Bronchial epithelial cell (primary cell): ENCODE data around the gene SFXN5. TPM values are rescaled to one million over a fixed set of nuclear protein-coding genes. Genes with fewer than 3 reads are reported as not detected.

Source experiments
- DNase-seq: peaks from one replicate; pipeline ENCODE4 v3.0.0-alpha.2; 2010; ENCODE audit warnings: low read depth
- FAIRE-seq: peaks from 2 replicates; lab custom pipeline; 2011; peaks lifted over from hg19 to GRCh38; lab: Jason Lieb, UNC
- H3K27me3 ChIP-seq: 2 replicates; pipeline ENCODE4 v1.5.1; 2011; ENCODE audit warnings: low read length; ENCODE audit not compliant: control insufficient read depth, insufficient read depth
- H3K36me3 ChIP-seq: 2 replicates; pipeline ENCODE4 v1.5.1; 2011; ENCODE audit warnings: low read length; ENCODE audit not compliant: control insufficient read depth, insufficient read depth
- H3K4me3 ChIP-seq: 2 replicates; pipeline ENCODE4 v1.5.1; 2011; ENCODE audit warnings: mild to moderate bottlenecking, low read depth, low read length, control low read depth
- total RNA-seq: library from RNA; depleted of rRNA; stranded (reverse); fragments of >200 nt; gene quantifications from 2 replicates; pipeline ENCODE4 v1.2.1, GENCODE V29; 2014
- TF ChIP-seq, protein P1 (sequence below): IDR thresholded peaks from 2 replicates; pipeline ENCODE4 v1.5.1; 2011; ENCODE audit warnings: mild to moderate bottlenecking, moderate library complexity, low read length, control low read depth, inconsistent platforms; ENCODE audit not compliant: insufficient read depth, severe bottlenecking

Gene SFXN5
- total RNA-seq, 1 donor from 2014 or later, result 5.3 TPM

DNA sequence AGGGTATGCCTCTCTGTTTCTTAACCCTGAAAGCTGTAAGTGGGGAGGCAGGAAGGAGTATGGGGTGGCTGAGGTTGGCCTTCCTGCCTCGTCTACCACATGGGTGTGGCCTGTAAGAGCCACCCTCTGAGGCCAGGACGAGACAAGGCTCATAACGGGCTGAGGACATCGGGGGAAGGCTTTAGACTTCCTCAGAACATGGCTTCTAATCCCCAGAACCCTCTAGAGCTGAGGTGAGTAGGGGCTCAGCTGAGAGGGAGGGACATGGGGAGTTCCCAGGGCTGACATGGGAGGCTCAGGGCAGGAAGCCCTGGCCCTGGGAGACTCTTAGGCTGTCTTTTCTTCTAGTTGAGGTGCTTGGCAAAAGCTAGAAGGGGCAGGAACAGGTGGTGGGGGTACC lies 117.5 kb downstream of the SFXN5 start:
- Histone ChIP-seq H3K4me3 (no peak overlapping the region), H3K27me3 (no peaks in the 10 kb centered on the region), H3K36me3 (no peaks in the 10 kb centered on the region)
- TF ChIP-seq, protein P1, sequence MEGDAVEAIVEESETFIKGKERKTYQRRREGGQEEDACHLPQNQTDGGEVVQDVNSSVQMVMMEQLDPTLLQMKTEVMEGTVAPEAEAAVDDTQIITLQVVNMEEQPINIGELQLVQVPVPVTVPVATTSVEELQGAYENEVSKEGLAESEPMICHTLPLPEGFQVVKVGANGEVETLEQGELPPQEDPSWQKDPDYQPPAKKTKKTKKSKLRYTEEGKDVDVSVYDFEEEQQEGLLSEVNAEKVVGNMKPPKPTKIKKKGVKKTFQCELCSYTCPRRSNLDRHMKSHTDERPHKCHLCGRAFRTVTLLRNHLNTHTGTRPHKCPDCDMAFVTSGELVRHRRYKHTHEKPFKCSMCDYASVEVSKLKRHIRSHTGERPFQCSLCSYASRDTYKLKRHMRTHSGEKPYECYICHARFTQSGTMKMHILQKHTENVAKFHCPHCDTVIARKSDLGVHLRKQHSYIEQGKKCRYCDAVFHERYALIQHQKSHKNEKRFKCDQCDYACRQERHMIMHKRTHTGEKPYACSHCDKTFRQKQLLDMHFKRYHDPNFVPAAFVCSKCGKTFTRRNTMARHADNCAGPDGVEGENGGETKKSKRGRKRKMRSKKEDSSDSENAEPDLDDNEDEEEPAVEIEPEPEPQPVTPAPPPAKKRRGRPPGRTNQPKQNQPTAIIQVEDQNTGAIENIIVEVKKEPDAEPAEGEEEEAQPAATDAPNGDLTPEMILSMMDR, result no peak
- no peak for DNase-seq
- FAIRE-seq, result no peak

DNA sequence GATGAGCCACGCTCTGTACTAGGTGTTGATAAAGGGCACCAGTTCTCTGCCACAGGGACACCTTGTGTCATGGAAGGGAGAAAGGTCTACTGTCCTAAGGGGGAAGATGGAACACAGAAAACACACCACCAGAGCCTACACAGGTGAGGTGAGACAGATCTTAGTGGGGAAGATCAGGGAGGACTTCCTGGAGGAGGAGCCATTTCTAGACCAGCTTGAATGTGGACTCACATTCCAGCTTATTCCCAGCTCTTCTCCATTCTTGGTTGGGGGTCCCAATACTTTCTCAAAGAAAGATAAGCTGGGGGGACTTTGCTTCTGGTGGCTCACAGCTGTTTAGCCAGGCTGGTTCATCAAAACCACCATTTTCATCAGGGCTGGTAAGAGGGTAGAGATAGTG lies 118.0 kb downstream of the SFXN5 start:
- no peaks in the 10 kb centered on the region for H3K36me3 ChIP-seq
- TF ChIP-seq, protein P1, result no peak
- H3K27me3 ChIP-seq, result no peaks in the 10 kb centered on the region
- DNase-seq, result no peak
- FAIRE-seq, result peak; percentile 89
- no peak overlapping the region for H3K4me3 ChIP-seq

DNA sequence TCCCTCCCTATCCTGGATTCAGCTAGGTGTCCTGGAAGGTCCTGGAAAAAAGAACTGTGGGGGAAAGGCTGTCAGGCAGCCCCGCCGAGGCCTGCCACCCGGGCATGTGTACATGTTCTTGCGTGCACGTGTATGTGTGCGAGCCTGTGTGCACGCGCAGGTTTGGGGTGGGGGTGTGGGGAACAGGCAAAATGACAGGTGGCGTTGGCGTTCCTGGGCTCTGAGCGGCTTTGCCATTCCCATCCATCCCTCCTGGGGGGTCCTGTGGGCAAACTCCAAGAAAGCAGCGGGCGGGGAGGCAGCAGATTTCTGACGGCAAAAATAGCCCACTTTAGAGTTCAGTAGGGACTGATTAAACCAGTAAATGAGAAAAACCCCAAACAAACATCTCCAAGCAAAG lies 118.6 kb downstream of the SFXN5 start:
- Histone ChIP-seq H3K4me3 (no peak overlapping the region), H3K27me3 (no peaks in the 10 kb centered on the region), H3K36me3 (no peaks in the 10 kb centered on the region)
- DNase-seq, result no peak
- FAIRE-seq, result no peak
- TF ChIP-seq, protein P1, result no peak

DNA sequence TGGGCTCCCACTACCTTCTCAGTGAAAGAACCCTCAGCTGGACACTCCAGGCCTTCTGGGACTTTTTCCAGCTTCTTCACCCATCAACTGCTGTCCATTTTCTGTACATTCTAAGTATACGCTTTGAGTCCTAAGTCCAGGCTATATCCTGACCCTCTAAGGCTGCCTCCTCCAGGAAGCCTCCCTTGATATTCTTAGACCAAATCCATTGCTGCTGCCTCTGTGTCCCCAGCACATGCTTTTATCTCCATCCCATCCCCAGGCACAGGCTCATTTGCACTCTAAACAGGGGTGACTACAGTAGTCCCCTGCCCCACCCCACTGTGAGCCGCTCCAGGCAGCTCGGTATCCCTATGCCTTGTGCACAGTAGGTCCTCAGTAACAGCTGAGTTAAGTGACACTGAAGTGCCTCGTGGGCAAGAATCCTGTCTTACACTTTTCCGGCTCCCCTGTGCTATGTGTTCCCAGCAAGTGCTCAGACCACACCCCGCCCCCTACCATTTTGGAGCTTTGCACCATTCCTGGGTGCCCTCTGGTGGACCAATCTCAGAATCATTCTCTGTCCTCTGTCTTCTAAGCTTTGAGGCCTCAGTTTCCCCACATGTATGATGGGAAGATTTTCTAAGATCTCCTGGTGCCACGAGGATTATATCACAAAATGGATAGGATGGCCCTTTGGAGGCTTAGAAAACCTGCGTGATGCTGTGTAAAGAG lies 119.2 kb downstream of the SFXN5 start:
- TF ChIP-seq, protein P1, result no peak
- FAIRE-seq, result peak; percentile 36
- H3K4me3 ChIP-seq, result no peak overlapping the region
- no peak for DNase-seq
- no peaks in the 10 kb centered on the region for H3K27me3 ChIP-seq
- H3K36me3 ChIP-seq, result no peaks in the 10 kb centered on the region

DNA sequence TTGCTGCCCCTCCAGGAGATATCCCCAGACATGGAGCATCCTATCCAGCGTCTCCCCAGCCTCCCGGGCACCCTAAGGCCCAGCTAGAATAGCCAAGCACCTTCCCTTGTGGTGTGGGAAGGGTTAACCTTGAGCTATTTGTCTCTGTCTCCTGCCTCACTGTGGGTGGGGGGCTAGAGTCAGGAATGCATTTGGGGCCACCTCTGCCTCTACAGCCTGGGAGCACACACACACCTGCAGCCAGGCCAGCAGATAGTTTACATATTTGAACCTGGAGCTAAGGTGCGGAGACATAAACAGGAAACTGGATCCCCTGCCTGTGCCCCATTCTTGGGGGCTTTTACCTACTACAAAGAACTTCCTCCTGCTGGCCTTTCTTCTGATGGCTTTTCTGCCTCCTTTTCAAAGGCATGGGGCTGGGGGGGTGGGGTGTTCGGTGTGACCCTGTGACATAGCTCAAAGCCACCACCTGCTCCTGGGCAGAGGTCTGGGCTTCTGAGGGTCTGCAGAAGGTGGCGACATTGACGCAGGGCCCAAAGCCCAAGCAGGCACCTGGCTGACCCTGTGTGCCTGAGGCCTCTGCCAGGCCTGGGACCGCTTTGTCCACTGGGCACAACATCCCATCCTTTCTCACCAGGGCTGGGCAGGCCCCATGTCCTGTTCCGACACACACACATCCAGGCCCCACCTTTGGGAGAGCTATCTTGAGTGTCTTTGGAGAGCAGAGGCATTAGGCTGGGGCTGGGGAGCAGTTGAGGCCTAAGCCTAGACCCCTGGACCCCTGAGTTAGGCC lies 120.0 kb downstream of the SFXN5 start:
- no peak overlapping the region for H3K4me3 ChIP-seq
- no peaks in the 10 kb centered on the region for H3K36me3 ChIP-seq
- no peaks in the 10 kb centered on the region for H3K27me3 ChIP-seq
- TF ChIP-seq, protein P1, result no peak
- FAIRE-seq, result no peak
- no peak for DNase-seq
